Neural cell (in vitro differentiated cells): Measurements from ENCODE around the gene MAD2L1. TPM values are rescaled to one million over a fixed set of nuclear protein-coding genes. Genes with fewer than 3 reads are reported as not detected.

Experiments
- H2AFZ ChIP-seq: fragments of 200-600, 300-800 bp; sonication (generic), shearing (Covaris generic); 2 replicates; pipeline ENCODE4 v1.6.0; 2014; ENCODE audit warnings: low read depth, mild to moderate bottlenecking, antibody characterized with exemption, low read length, moderate library complexity
- H3F3A ChIP-seq: fragments of 200-600 bp; shearing (Covaris generic); 2 replicates; pipeline ENCODE4 v1.6.1; 2016; ENCODE audit warnings: mild to moderate bottlenecking, moderate library complexity, mixed read lengths, antibody characterized with exemption, low read length; ENCODE audit not compliant: insufficient read depth, poor library complexity, severe bottlenecking
- H3K27ac ChIP-seq: fragments of 200-600, 300-800 bp; sonication (generic), shearing (Covaris generic); 2 replicates; pipeline ENCODE4 v1.5.1; 2014; ENCODE audit warnings: mild to moderate bottlenecking, low read length, moderate library complexity
- H3K27me3 ChIP-seq: fragments of 300-800, 200-600 bp; sonication (generic), shearing (Covaris generic); 2 replicates; pipeline ENCODE4 v1.6.0; 2014; ENCODE audit warnings: mild to moderate bottlenecking, low read depth, low read length, moderate library complexity; ENCODE audit not compliant: insufficient read depth
- H3K36me3 ChIP-seq: fragments of 300-800, 200-600 bp; sonication (generic), shearing (Covaris generic); 2 replicates; pipeline ENCODE4 v1.5.1; 2014; ENCODE audit warnings: mild to moderate bottlenecking, antibody characterized with exemption, low read length, moderate library complexity; ENCODE audit not compliant: insufficient read depth
- H3K4me2 ChIP-seq: fragments of 300-800, 200-600 bp; sonication (generic), shearing (Covaris generic); 2 replicates; pipeline ENCODE4 v1.6.0; 2014; ENCODE audit warnings: mild to moderate bottlenecking, low read length
- H3K4me3 ChIP-seq: fragments of 300-800, 200-600 bp; sonication (generic), shearing (Covaris generic); 2 replicates; pipeline ENCODE4 v1.5.1; 2014; ENCODE audit warnings: mild to moderate bottlenecking, low read length, moderate library complexity
- H3K79me2 ChIP-seq: fragments of 200-600 bp; shearing (Covaris generic); replicated peaks from 2 replicates; pipeline ENCODE4 v1.6.0; 2014; ENCODE audit warnings: mild to moderate bottlenecking, low read length, moderate library complexity; ENCODE audit not compliant: insufficient read depth
- H3K9ac ChIP-seq: fragments of 300-800, 200-600 bp; sonication (generic), shearing (Covaris generic); 2 replicates; pipeline ENCODE4 v1.6.1; 2016; ENCODE audit warnings: mild to moderate bottlenecking, low read length, mixed read lengths
- H3K9me2 ChIP-seq: fragments of 200-600 bp; shearing (Covaris generic); 2 replicates; pipeline ENCODE4 v1.6.1; 2016; ENCODE audit warnings: mild to moderate bottlenecking, low read length, mixed read lengths; ENCODE audit not compliant: insufficient read depth
- H3K9me3 ChIP-seq: fragments of 200-600, 300-800 bp; sonication (generic), shearing (Covaris generic); 2 replicates; pipeline ENCODE4 v1.6.1; 2016; ENCODE audit warnings: mild to moderate bottlenecking, mixed run types, low read length, moderate library complexity, mixed read lengths
- H4K20me1 ChIP-seq: fragments of 200-600 bp; shearing (Covaris generic); 2 replicates; pipeline ENCODE4 v1.6.1; 2016; ENCODE audit warnings: mild to moderate bottlenecking, mixed run types; ENCODE audit not compliant: insufficient read depth
- CTCF ChIP-seq: fragments of 450-650 bp; IDR thresholded peaks from 2 replicates; pipeline ENCODE4 v1.5.1; 2014; ENCODE audit warnings: antibody characterized with exemption, mild to moderate bottlenecking, moderate library complexity; ENCODE audit not compliant: poor library complexity, severe bottlenecking
- EP300 ChIP-seq: fragments of 450-650 bp; conservative IDR thresholded peaks from 2 replicates; pipeline ENCODE4 v1.6.1; 2014; ENCODE audit warnings: antibody characterized with exemption, mild to moderate bottlenecking, moderate library complexity; ENCODE audit not compliant: poor library complexity, severe bottlenecking
- EZH2 ChIP-seq: fragments of 200-600, 300-800 bp; shearing (Covaris generic), sonication (generic); IDR thresholded peaks from 2 replicates; pipeline ENCODE4 v1.6.1; 2014; ENCODE audit warnings: antibody characterized with exemption, low read length, borderline replicate concordance, mild to moderate bottlenecking; ENCODE audit not compliant: insufficient read depth, poor library complexity, severe bottlenecking
- MXI1 ChIP-seq: fragments of 450-650 bp; conservative IDR thresholded peaks from 2 replicates; pipeline ENCODE4 v1.6.1; 2014; ENCODE audit warnings: antibody characterized with exemption, mild to moderate bottlenecking; ENCODE audit not compliant: poor library complexity, severe bottlenecking
- POLR2AphosphoS5 ChIP-seq: IDR thresholded peaks from 2 replicates; pipeline ENCODE4 v1.6.1; 2012
- RAD21 ChIP-seq: fragments of 450-650 bp; conservative IDR thresholded peaks from 2 replicates; pipeline ENCODE4 v1.6.1; 2014; ENCODE audit warnings: antibody characterized with exemption, mild to moderate bottlenecking, moderate library complexity
- REST ChIP-seq: IDR thresholded peaks from 2 replicates; pipeline ENCODE4 v1.6.1; 2012; ENCODE audit warnings: borderline replicate concordance
- SMC3 ChIP-seq: fragments of 450-650 bp; conservative IDR thresholded peaks from 2 replicates; pipeline ENCODE4 v1.6.1; 2014; ENCODE audit warnings: antibody characterized with exemption, mild to moderate bottlenecking, moderate library complexity; ENCODE audit not compliant: poor library complexity
- TAF1 ChIP-seq: IDR thresholded peaks from 2 replicates; pipeline ENCODE4 v1.6.1; 2012; ENCODE audit warnings: low read depth
- polyA plus RNA-seq: library from polyadenylated mRNA; depleted of rRNA; stranded (reverse); fragments of >200 nt; gene quantifications from 2 replicates; pipeline ENCODE4 v1.2.3, GENCODE V29; 2014

MAD2L1 gene
- polyA plus RNA-seq, 1 donor from 2014 or later = 7.3 TPM

GRCh38 chr4:120109406-120109805 is 42.8 kb upstream of the MAD2L1 start:
- Histone ChIP-seq H3K36me3 (no peaks in the 10 kb centered on the region), H3K9ac (no peak overlapping the region), H3K27me3 (no peaks in the 10 kb centered on the region), H3K9me2 (no peaks in the 10 kb centered on the region), H3K4me3 (no peak overlapping the region), H3K9me3 (no peaks in the 10 kb centered on the region), H3K79me2 (no peaks in the 10 kb centered on the region), H3K4me2 (no peak overlapping the region), H4K20me1 (no peaks in the 10 kb centered on the region), H3K27ac (no peak overlapping the region), H3F3A (no peaks in the 10 kb centered on the region), H2AFZ (no peak overlapping the region)
- TF ChIP-seq RAD21 (no peak), SMC3 (no peak), EP300 (no peak), MXI1 (no peak), REST (no peak), POLR2AphosphoS5 (no peak), CTCF (no peak), EZH2 (no peak), TAF1 (no peak)

GRCh38 chr4:120105472-120105871 is 38.8 kb upstream of the MAD2L1 start:
- no peaks in the 10 kb centered on the region for H3K36me3 ChIP-seq
- H2AFZ ChIP-seq = no peak overlapping the region
- H3K27me3 ChIP-seq = no peaks in the 10 kb centered on the region
- no peaks in the 10 kb centered on the region for H3K9me2 ChIP-seq
- no peaks in the 10 kb centered on the region for H3K9me3 ChIP-seq
- H4K20me1 ChIP-seq = no peaks in the 10 kb centered on the region
- TF ChIP-seq MXI1 (no peak), RAD21 (no peak), CTCF (no peak), POLR2AphosphoS5 (no peak), TAF1 (no peak)
- no peak overlapping the region for H3K4me2 ChIP-seq
- no peak overlapping the region for H3K4me3 ChIP-seq
- H3K79me2 ChIP-seq = no peaks in the 10 kb centered on the region
- no peak overlapping the region for H3K27ac ChIP-seq
- H3K9ac ChIP-seq = no peak overlapping the region
- no peaks in the 10 kb centered on the region for H3F3A ChIP-seq
